ENCODE measurements around the gene CHKA. TPM values are rescaled to one million over a fixed set of nuclear protein-coding genes. Genes with fewer than 3 reads are reported as not detected.

CHKA gene
- total and polyA plus RNA-seq, 2 of the 4 experiments (the other 2 are of a cell fraction), result 4.5 to 8.4 TPM

GRCh38 chr11:68117853-68118470 lies 3.2 kb downstream of the CHKA start (continued):
- no peak for TF ChIP-seq MAZ (IDR thresholded peaks at IDR 0.05; ENCODE audit: borderline replicate concordance, low read depth, low read length)
- no peak for TF ChIP-seq CEBPB (IDR thresholded peaks at IDR 0.05; ENCODE audit: low read depth, low read length)

GRCh38 chr11:68116974-68117373 lies 4.2 kb downstream of the CHKA start:
- Histone ChIP-seq H2AFZ (replicated peaks; ENCODE audit: low read length, poor library complexity) (no peak overlapping the region), H3K23ac (ENCODE audit: low read depth, low read length) (peak overlapping the region; percentile 8; the same call in 1 of the 2 replicates), H3K18ac (ENCODE audit: low read depth, low read length) (no peak overlapping the region), H2BK5ac (ENCODE audit: low read depth, low read length, poor library complexity, severe bottlenecking) (no peak overlapping the region), H4K5ac (ENCODE audit: low read depth, low read length) (no peak overlapping the region), H3K4me1 (ENCODE audit: control insufficient read depth, insufficient read depth, low read length) (peaks cover 10% of the 10 kb centered on the region), H3K4me2 (ENCODE audit: low read depth, low read length) (no peak overlapping the region), H2AK5ac (ENCODE audit: low read depth, low read length) (no peak overlapping the region), H4K8ac (ENCODE audit: low read depth in 2 of 2, low read length in 2 of 2) (0 out of 4 replicates have a peak overlapping the region, but pooled peaks of 1 of the 2 experiments have one; percentile 11), H3K27me3 (ENCODE audit: control insufficient read depth, insufficient read depth, low read length) (no peaks in the 10 kb centered on the region), H3K14ac (replicated peaks; ENCODE audit: low read depth, low read length) (no peak overlapping the region), H4K91ac (ENCODE audit: insufficient read depth, low read depth, low read length) (no peak overlapping the region), H3K9me1 (ENCODE audit: insufficient read depth, low read length) (no peaks in the 10 kb centered on the region; the same call in 1 of the 2 replicates), H3K27ac (ENCODE audit: insufficient read depth, low read length) (no peak overlapping the region), H3K4ac (ENCODE audit: low read depth, low read length) (no peak overlapping the region), H3K9me3 (ENCODE audit: control insufficient read depth, insufficient read depth, low read length) (no peaks in the 10 kb centered on the region), H2BK15ac (ENCODE audit: low read depth, low read length) (no peak overlapping the region), H2AK9ac (replicated peaks; ENCODE audit: low read depth, low read length, poor library complexity) (no peak overlapping the region), H3K79me1 (ENCODE audit: low read depth in 1 of 2, low read length in 2 of 2) (peaks cover 18 to 58% of the 10 kb centered on the region in 2 experiments), H4K20me1 (ENCODE audit: insufficient read depth, low read length) (peaks cover 20% of the 10 kb centered on the region; the same call in 1 of the 2 replicates), H3K56ac (ENCODE audit: extremely low read depth, insufficient read depth, low read length) (no peak overlapping the region), H3K9ac (ENCODE audit: low read depth, low read length) (no peak overlapping the region), H2BK20ac (ENCODE audit: low read depth, low read length) (no peak overlapping the region), H3K4me3 (ENCODE audit: insufficient read depth, low read depth, low read length) (no peak overlapping the region), H3K36me3 (ENCODE audit: control insufficient read depth, insufficient read depth, low read length) (no peaks in the 10 kb centered on the region), H2BK120ac (ENCODE audit: low read depth, low read length) (no peak overlapping the region)
- WGBS, 2 experiments (ENCODE audit: extremely low coverage in 2 of 2, insufficient read length in 1 of 2), result no CpG with 5 or more reads among the region's 3 CpGs
- ChIA-PET POLR2A (ENCODE audit: unreplicated experiment) (no interaction called here), CTCF (no interaction called here)
- in situ Hi-C loops (cut with MboI; ENCODE audit: low sequenced_read_pairs), result no loop called here
- DNase-seq (no peak), ATAC-seq (ENCODE audit: low read depth) (no peak)
- intact Hi-C loops (cut with micrococcal nuclease), result loop anchor here (5.0 kb wide), 1 partner anchor 105 kb away; the partner anchor contains the start of gene ALDH3B1
- TF ChIP-seq RAD21 (IDR thresholded peaks at IDR 0.05; ENCODE audit: low read length) (no peak), MAZ (IDR thresholded peaks at IDR 0.05; ENCODE audit: borderline replicate concordance, low read depth, low read length) (no peak), SMC3 (IDR thresholded peaks at IDR 0.05; ENCODE audit: low read depth, low read length) (no peak), ELK1 (IDR thresholded peaks at IDR 0.05; ENCODE audit: borderline replicate concordance, low read depth, low read length) (no peak), CHD1 (IDR thresholded peaks at IDR 0.05; ENCODE audit: low read depth, low read length) (no peak), USF2 (IDR thresholded peaks at IDR 0.05; ENCODE audit: low read depth, low read length) (no peak), POLR2A (IDR thresholded peaks at IDR 0.05; ENCODE audit: low read depth, low read length) (no peak), RFX5 (IDR thresholded peaks at IDR 0.05; ENCODE audit: low read depth, low read length) (no peak), MAFK (IDR thresholded peaks at IDR 0.05; ENCODE audit: low read depth, low read length) (no peak), NFE2L2 (IDR thresholded peaks at IDR 0.05; ENCODE audit: low read depth, low read length) (no peak), RCOR1 (IDR thresholded peaks at IDR 0.05; ENCODE audit: insufficient replicate concordance, low read length) (no peak), CTCF (conservative IDR thresholded peaks at IDR 0.05; ENCODE audit: low read depth, low read length) (no peak)
- BruUV-seq (replicated peaks), result no TSS peak
- dilution Hi-C loops (cut with HindIII; ENCODE audit: low sequenced_read_pairs, unreplicated experiment), result no loop called here

Data from IMR-90 (cell line).